Tibial nerve (tissue), 4 donors: Measurements from ENCODE around the gene RRAS.

Experiments
- CTCF ChIP-seq, 5 experiments: fragments of 200-600 bp in 3 of 5; fragments of 450-650 bp in 2 of 5; sonication (generic) in 3 of 5; IDR thresholded peaks; one replicate each; pipeline ENCODE4 v1.5.1; 2016 to 2019; ENCODE audit warnings: antibody characterized with exemption in 5 of 5, mild to moderate bottlenecking in 3 of 5, moderate library complexity in 2 of 5
- EP300 ChIP-seq, 2 donors: sonication (generic); formaldehyde crosslinking; IDR thresholded peaks; one replicate each; pipeline ENCODE4 v1.6.1; 2017; ENCODE audit warnings: antibody characterized with exemption in 2 of 2, mild to moderate bottlenecking in 1 of 2
- POLR2A ChIP-seq, 2 donors: fragments of 450-650 bp; IDR thresholded peaks; one replicate each; pipeline ENCODE4 v1.6.1; 2017; ENCODE audit warnings: antibody characterized with exemption in 2 of 2, mild to moderate bottlenecking in 2 of 2, moderate library complexity in 2 of 2

GRCh38 chr19:49640113-49640898, at the start of gene RRAS:
- TF ChIP-seq EP300 (IDR thresholded peaks at IDR 0.05) (peak; percentile 94 to 98), POLR2A (IDR thresholded peaks at IDR 0.05) (peak; percentile 68 to 88), CTCF (IDR thresholded peaks at IDR 0.05) (peak in 1 of 5 experiments; percentile 28)
